Liver (tissue), 9 donors: ENCODE measurements around the gene MLX. TPM values are rescaled to one million over a fixed set of nuclear protein-coding genes. Genes with fewer than 3 reads are reported as not detected.

Experiments used
- DNase-seq: peaks from one replicate; pipeline ENCODE4 v3.0.0-alpha.2; 2017; ENCODE audit warnings: low spot score
- H3K27ac ChIP-seq, 2 donors: one replicate each; pipeline ENCODE4 v1.7.0; 2013; ENCODE audit warnings: inconsistent platforms in 2 of 2, low read length in 2 of 2, control low read depth in 1 of 2, low read depth in 1 of 2, mild to moderate bottlenecking in 1 of 2
- H3K27me3 ChIP-seq, 4 donors: one replicate each; pipeline versions ENCODE4 v1.6.1 to v1.7.0; 2013; ENCODE audit warnings: low read length in 3 of 4, inconsistent platforms in 1 of 4, mild to moderate bottlenecking in 1 of 4, moderate library complexity in 1 of 4; ENCODE audit not compliant: control insufficient read depth in 4 of 4, insufficient read depth in 4 of 4
- H3K36me3 ChIP-seq, 4 donors: one replicate each; pipeline versions ENCODE4 v1.6.1 to v1.7.0; 2013; ENCODE audit warnings: low read length in 3 of 4, mild to moderate bottlenecking in 3 of 4, low read depth in 1 of 4, moderate library complexity in 1 of 4; ENCODE audit not compliant: control insufficient read depth in 4 of 4, insufficient read depth in 3 of 4
- H3K4me1 ChIP-seq, 4 donors: one replicate each; pipeline versions ENCODE4 v1.6.1 to v1.7.0; 2013; ENCODE audit warnings: low read length in 3 of 4, mild to moderate bottlenecking in 3 of 4, moderate library complexity in 1 of 4; ENCODE audit not compliant: control insufficient read depth in 4 of 4, insufficient read depth in 4 of 4
- H3K4me3 ChIP-seq, 3 donors: one replicate each; pipeline versions ENCODE4 v1.6.1 to v1.7.0; 2013; ENCODE audit warnings: low read length in 3 of 3, control low read depth in 1 of 3, low read depth in 1 of 3, mild to moderate bottlenecking in 1 of 3
- H3K9ac ChIP-seq, 2 donors: one replicate each; pipeline ENCODE4 v1.7.0; 2013; ENCODE audit warnings: low read length in 2 of 2, mild to moderate bottlenecking in 2 of 2, moderate library complexity in 2 of 2, control low read depth in 1 of 2, low read depth in 1 of 2
- H3K9me3 ChIP-seq, 4 donors: one replicate each; pipeline versions ENCODE4 v1.6.1 to v1.7.0; 2013; ENCODE audit warnings: low read length in 3 of 4; ENCODE audit not compliant: control insufficient read depth in 4 of 4
- ATF3 ChIP-seq: IDR thresholded peaks from 2 replicates; pipeline ENCODE4 v1.6.1; 2016; ENCODE audit warnings: antibody characterized with exemption
- EGR1 ChIP-seq, 2 donors: IDR thresholded peaks; 2 replicates each; pipeline ENCODE4 v1.6.1; 2016 to 2018; ENCODE audit warnings: antibody characterized with exemption in 2 of 2, low read depth in 2 of 2
- FOXA1 ChIP-seq: IDR thresholded peaks from 2 replicates; pipeline ENCODE4 v1.6.1; 2016; ENCODE audit warnings: antibody characterized with exemption
- GABPA ChIP-seq, 2 donors: IDR thresholded peaks in 1 of 2; conservative IDR thresholded peaks in 1 of 2; 2 replicates each; pipeline ENCODE4 v1.6.1; 2016; ENCODE audit warnings: antibody characterized with exemption in 2 of 2, mild to moderate bottlenecking in 1 of 2, moderate library complexity in 1 of 2
- HNF4A ChIP-seq, 2 donors: conservative IDR thresholded peaks; 2 replicates each; pipeline ENCODE4 v1.6.1; 2016; ENCODE audit warnings: antibody characterized with exemption in 2 of 2, mild to moderate bottlenecking in 2 of 2
- JUND ChIP-seq, 2 donors: IDR thresholded peaks; 2 replicates each; pipeline ENCODE4 v1.6.1; 2016; ENCODE audit warnings: antibody characterized with exemption in 2 of 2
- MAX ChIP-seq: IDR thresholded peaks from 2 replicates; pipeline ENCODE4 v1.6.1; 2016; ENCODE audit warnings: antibody characterized with exemption
- NR2F2 ChIP-seq: IDR thresholded peaks from 2 replicates; pipeline ENCODE4 v1.6.1; 2016; ENCODE audit warnings: antibody characterized with exemption
- RAD21 ChIP-seq, 2 donors: IDR thresholded peaks; 2 replicates each; pipeline ENCODE4 v1.6.1; 2016; ENCODE audit warnings: antibody characterized with exemption in 2 of 2, mild to moderate bottlenecking in 2 of 2
- REST ChIP-seq: IDR thresholded peaks from 2 replicates; pipeline ENCODE4 v1.6.1; 2016; ENCODE audit warnings: antibody characterized with exemption, mild to moderate bottlenecking
- RXRA ChIP-seq, 2 donors: IDR thresholded peaks; 2 replicates each; pipeline ENCODE4 v1.6.1; 2017 to 2018; ENCODE audit warnings: antibody characterized with exemption in 2 of 2, mild to moderate bottlenecking in 1 of 2
- SP1 ChIP-seq: IDR thresholded peaks from 2 replicates; pipeline ENCODE4 v1.6.1; 2018; ENCODE audit warnings: antibody characterized with exemption, mild to moderate bottlenecking
- YY1 ChIP-seq: IDR thresholded peaks from 2 replicates; pipeline ENCODE4 v1.6.1; 2016; ENCODE audit warnings: antibody characterized with exemption, mild to moderate bottlenecking
- ZBTB33 ChIP-seq: IDR thresholded peaks from 2 replicates; pipeline ENCODE4 v1.6.1; 2016; ENCODE audit warnings: antibody characterized with exemption
- WGBS: extraction: QIAGEN DNeasy Blood & Tissue Kit; methylation state at CpG from one replicate; pipeline ENCODE4 v1.1.7; 2013; 5-methylcytosine and 5-hydroxymethylcytosine counted together
- polyA plus RNA-seq, 2 donors: library from polyadenylated mRNA; stranded (reverse) in 1 of 2; unstranded in 1 of 2; fragments of 200-250 nt in 1 of 2; fragments of >200 nt in 1 of 2; fragmentation: Nextera tagmentation in 1 of 2; extraction: Ambion mirVana in 1 of 2; gene quantifications; one replicate each; pipeline versions ENCODE4 v1.2.1 to v1.2.3, GENCODE V29; 2013 to 2015
- total RNA-seq, 2 donors: library from RNA; depleted of rRNA; stranded (reverse); fragments of >200 nt; gene quantifications; one replicate each; pipeline ENCODE4 v1.2.3, GENCODE V29; 2014
- donor health status: healthy.
- donor health status: healthy.
- donor health status: healthy.
- donor health status: healthy.
- donor health status: healthy.

The MLX gene
- total and polyA plus RNA-seq, 4 donors: 19.4 to 40.0 (median 32.1) TPM

GRCh38 chr17:42521036-42521435, 45.9 kb upstream of the MLX start (continued):
- TF ChIP-seq ZBTB33 (no peak), EGR1 (IDR thresholded peaks at IDR 0.05; ENCODE audit: low read depth in 2 of 2) (no peak), FOXA1 (no peak), YY1 (no peak), MAX (no peak), HNF4A (conservative IDR thresholded peaks at IDR 0.05) (no peak), SP1 (no peak), RXRA (IDR thresholded peaks at IDR 0.05) (no peak), JUND (IDR thresholded peaks at IDR 0.05) (no peak)

DNA sequence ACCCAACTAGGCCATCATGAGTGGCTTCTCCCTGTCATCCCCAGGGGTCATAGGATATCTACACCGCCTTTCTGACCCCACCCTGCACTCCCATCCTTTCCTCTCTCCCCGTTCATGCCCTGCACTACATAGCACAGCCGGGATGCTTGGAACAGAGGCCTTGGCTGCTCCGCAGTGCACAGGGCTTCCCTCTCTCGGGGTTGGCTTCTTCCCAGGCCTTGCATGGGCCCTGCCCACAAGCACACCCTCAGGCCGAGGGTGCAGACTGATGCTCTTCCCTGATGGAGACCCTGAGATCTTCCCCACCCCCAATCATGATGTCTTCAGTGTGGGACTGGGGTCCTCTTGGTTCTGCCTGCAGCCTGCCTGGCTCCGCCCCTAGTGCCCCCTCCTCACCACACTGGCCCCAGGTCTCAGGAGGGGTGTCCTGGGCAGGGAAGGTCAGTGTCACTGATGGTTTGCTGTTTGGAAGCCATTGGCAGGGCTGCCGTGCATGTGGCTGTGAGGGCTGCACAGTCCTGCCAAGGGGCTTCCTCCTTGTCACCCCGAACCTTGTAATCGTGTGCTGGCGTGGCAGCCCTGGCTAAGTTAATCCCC, 45.1 kb upstream of the MLX start:
- DNase-seq: no peak

More for the DNA sequence above, 45.1 kb upstream of the MLX start:
- H3K9ac ChIP-seq: no peak overlapping the region
- H3K9me3 ChIP-seq: no peaks in the 10 kb centered on the region
- H3K4me1 ChIP-seq: peaks cover 4 to 46% (median 25%) of the 10 kb centered on the region in 4 donors
- no peak for TF ChIP-seq REST
- no peak for TF ChIP-seq NR2F2
- TF ChIP-seq FOXA1: no peak
- TF ChIP-seq RAD21 (IDR thresholded peaks at IDR 0.05): no peak
- TF ChIP-seq HNF4A (conservative IDR thresholded peaks at IDR 0.05): no peak
- no peak for TF ChIP-seq RXRA (IDR thresholded peaks at IDR 0.05)
- TF ChIP-seq SP1: no peak
- no peak for TF ChIP-seq ATF3
- no peak for TF ChIP-seq GABPA (IDR thresholded peaks at IDR 0.05 in 1 of 2, conservative IDR thresholded peaks at IDR 0.05 in 1 of 2)
- H3K27me3 ChIP-seq: no peaks in the 10 kb centered on the region
- 80% methylated on average over 11 of the region's 11 CpGs for WGBS
- H3K27ac ChIP-seq: peak overlapping the region; percentile 79 to 90
- H3K4me3 ChIP-seq: no peak overlapping the region
- H3K36me3 ChIP-seq: peaks cover 0 to 3% (median 0%) of the 10 kb centered on the region in 4 donors
